Measurements from ENCODE around the gene TMEM158. TPM values are rescaled to one million over a fixed set of nuclear protein-coding genes. Genes with fewer than 3 reads are reported as not detected.

Gene TMEM158
- 1.4 and 2.3 TPM in 2 replicates for total RNA-seq

DNA sequence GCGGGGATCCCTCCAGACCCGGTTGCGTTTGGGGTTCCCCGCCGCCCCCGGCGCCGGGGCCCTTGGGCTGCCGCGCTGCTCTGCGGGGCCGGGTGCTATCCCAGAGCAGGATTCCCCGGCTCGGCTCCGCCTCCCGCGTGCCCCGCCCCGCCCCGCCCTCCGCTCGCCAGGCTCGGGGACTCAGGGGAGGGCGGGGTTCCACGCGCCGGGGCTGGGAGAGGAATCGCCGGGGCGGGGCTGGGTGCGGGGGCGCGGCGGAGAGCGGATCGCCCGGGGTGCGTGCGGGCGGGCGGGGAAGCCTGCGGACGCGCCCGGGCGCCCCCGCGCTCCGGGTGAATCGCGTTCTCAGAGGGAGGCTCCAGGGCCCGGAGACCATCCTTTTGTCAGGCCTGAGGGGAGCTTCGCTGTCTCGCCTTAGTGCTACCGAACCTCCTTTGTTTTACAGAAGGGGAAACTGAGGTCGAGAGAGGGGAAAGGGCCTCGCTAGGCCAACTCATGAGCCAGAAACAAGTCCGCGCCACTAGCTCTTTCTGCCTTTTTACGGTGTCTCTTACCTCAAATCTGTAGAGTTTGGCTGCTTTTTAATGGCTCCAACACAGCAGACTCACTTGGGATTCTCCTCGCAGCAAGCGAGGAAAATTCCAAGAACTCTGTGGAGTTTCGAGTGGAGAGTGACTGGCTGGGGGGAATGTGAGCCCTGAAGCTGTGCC, at the start of gene TMEM158:
TSS of gene TMEM158 (minus strand) at position 82 of the 710 bp plus-strand sequence. CDS start 260 bp downstream, outside the sequence.

Other genes with a start within 250 kb of the TMEM158 start
- gene CLEC3B, start 200.0 kb downstream of the TMEM158 start, total RNA-seq, result not detected in 2 replicates
- 141 and 146 TPM in 2 replicates for gene CDCP1, start 79.9 kb downstream of the TMEM158 start, total RNA-seq
- 16.1 and 32.0 TPM in 2 replicates for gene LARS2, start 162.3 kb upstream of the TMEM158 start, total RNA-seq